Occipital lobe (tissue), 2 donors: ENCODE measurements around the gene RAB8A. TPM values are rescaled to one million over a fixed set of nuclear protein-coding genes. Genes with fewer than 3 reads are reported as not detected.

Source experiments
- DNase-seq: peaks from one replicate; lab custom pipeline; 2025; lab: John Stamatoyannopoulos, UW
- total RNA-seq: library from RNA; depleted of rRNA; stranded (reverse); fragments of >200 nt; gene quantifications from one replicate; pipeline ENCODE4 v1.2.3, GENCODE V29; 2014

The RAB8A gene
- total RNA-seq, 1 donor from 2014 or later: 33.7 TPM

GRCh38 chr19:16142032-16142580 is 30.4 kb downstream of the RAB8A start:
- no peak for DNase-seq

GRCh38 chr19:16143399-16144215 is 31.9 kb downstream of the RAB8A start, which contains the start of gene HSH2D:
TSS of gene HSH2D (plus strand) at chr19:16143685. CDS start at chr19:16148751, 5,066 bp downstream.
- DNase-seq: no peak

- DNase-seq: no peak
Observed at GRCh38 chr19:16144216-16144581, 32.5 kb downstream of the RAB8A start.

GRCh38 chr19:16146112-16146511 is 34.4 kb downstream of the RAB8A start:
- no peak for DNase-seq

GRCh38 chr19:16148443-16149229 is 36.9 kb downstream of the RAB8A start:
- DNase-seq: no peak

- DNase-seq: no peak
Observed at GRCh38 chr19:16153582-16154336, 42.1 kb downstream of the RAB8A start.

- DNase-seq: no peak
Observed at GRCh38 chr19:16154557-16154956, 42.9 kb downstream of the RAB8A start.

- no peak for DNase-seq
Observed at GRCh38 chr19:16155128-16155527, 43.4 kb downstream of the RAB8A start.

- no peak for DNase-seq
Observed at GRCh38 chr19:16156904-16157303, 45.2 kb downstream of the RAB8A start.

GRCh38 chr19:16157601-16158000 is 45.9 kb downstream of the RAB8A start:
- no peak for DNase-seq

GRCh38 chr19:16159655-16160054 is 48.0 kb downstream of the RAB8A start:
- no peak for DNase-seq

GRCh38 chr19:16160445-16160942 is 48.8 kb downstream of the RAB8A start:
- DNase-seq: no peak

GRCh38 chr19:16160943-16161560 is 49.4 kb downstream of the RAB8A start:
- DNase-seq: no peak

GRCh38 chr19:16161840-16162239 is 50.2 kb downstream of the RAB8A start:
- no peak for DNase-seq

- DNase-seq: no peak
Observed at GRCh38 chr19:16164222-16164890, 52.7 kb downstream of the RAB8A start.

GRCh38 chr19:16166417-16166816 is 54.7 kb downstream of the RAB8A start:
- DNase-seq: no peak

GRCh38 chr19:16167055-16167454 is 55.4 kb downstream of the RAB8A start:
- no peak for DNase-seq

GRCh38 chr19:16168465-16169081 is 56.9 kb downstream of the RAB8A start:
- DNase-seq: no peak

- DNase-seq: no peak
Observed at GRCh38 chr19:16170134-16170533, 58.4 kb downstream of the RAB8A start.

GRCh38 chr19:16175954-16176353 is 64.3 kb downstream of the RAB8A start:
- no peak for DNase-seq
